Transverse colon (tissue), 4 donors: ENCODE measurements around the gene ALPI.

Experiments used
- POLR2AphosphoS5 ChIP-seq, 3 donors: sonication (generic); formaldehyde crosslinking; IDR thresholded peaks; one replicate each; pipeline ENCODE4 v1.6.1; 2016; ENCODE audit warnings: antibody characterized with exemption in 3 of 3
- TF ChIP-seq, protein P1 (sequence below), 5 experiments: fragments of 200-600 bp in 3 of 5; fragments of 450-650 bp in 2 of 5; sonication (generic) in 3 of 5; IDR thresholded peaks; 1 replicate in 2 of 5; 2 replicates in 3 of 5; pipeline ENCODE4 v1.5.1; 2016 to 2017; ENCODE audit warnings: antibody characterized with exemption in 5 of 5, inconsistent platforms in 3 of 5, mild to moderate bottlenecking in 2 of 5, moderate library complexity in 1 of 5

DNA sequence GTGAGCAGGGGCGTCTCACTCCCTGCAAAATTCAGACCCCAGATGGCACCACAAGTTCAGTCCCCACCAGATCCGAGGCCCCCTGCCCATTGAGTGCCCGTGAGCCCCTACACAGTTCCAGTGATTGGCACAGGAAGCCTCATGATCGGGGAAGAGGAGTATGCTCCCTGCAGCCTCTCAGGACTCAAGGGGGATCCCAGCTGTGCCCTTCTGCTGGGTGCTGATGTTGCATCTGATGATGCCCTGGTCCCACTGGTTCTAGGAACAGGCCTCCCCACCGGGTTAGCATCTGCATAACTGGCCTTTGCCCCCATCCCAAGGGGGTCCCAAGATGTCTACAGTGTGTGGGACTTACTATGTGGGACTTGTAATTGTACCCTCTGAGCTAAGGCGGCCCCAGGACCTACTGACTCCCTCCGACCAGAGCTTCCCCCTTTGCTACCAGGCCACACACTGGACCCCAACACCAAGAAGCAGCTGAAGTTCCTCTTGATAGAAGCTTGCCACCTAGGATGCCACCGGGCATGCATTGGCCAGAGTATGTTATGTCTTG, 40.7 kb upstream of the ALPI start:
- TF ChIP-seq POLR2AphosphoS5 (IDR thresholded peaks at IDR 0.05) = no peak
- TF ChIP-seq, protein P1, sequence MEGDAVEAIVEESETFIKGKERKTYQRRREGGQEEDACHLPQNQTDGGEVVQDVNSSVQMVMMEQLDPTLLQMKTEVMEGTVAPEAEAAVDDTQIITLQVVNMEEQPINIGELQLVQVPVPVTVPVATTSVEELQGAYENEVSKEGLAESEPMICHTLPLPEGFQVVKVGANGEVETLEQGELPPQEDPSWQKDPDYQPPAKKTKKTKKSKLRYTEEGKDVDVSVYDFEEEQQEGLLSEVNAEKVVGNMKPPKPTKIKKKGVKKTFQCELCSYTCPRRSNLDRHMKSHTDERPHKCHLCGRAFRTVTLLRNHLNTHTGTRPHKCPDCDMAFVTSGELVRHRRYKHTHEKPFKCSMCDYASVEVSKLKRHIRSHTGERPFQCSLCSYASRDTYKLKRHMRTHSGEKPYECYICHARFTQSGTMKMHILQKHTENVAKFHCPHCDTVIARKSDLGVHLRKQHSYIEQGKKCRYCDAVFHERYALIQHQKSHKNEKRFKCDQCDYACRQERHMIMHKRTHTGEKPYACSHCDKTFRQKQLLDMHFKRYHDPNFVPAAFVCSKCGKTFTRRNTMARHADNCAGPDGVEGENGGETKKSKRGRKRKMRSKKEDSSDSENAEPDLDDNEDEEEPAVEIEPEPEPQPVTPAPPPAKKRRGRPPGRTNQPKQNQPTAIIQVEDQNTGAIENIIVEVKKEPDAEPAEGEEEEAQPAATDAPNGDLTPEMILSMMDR (IDR thresholded peaks at IDR 0.05) = no peak
